H9 (cell line): ENCODE measurements around the gene COL5A3. TPM values are rescaled to one million over a fixed set of nuclear protein-coding genes. Genes with fewer than 3 reads are reported as not detected.

Experiments used
- DNase-seq: peaks from one replicate; pipeline ENCODE4 v3.0.0-alpha.2; 2017
- H2AFZ ChIP-seq: one replicate; pipeline ENCODE4 v1.6.1; 2013; ENCODE audit warnings: mild to moderate bottlenecking, low read length, control low read depth, moderate library complexity
- H2AK5ac ChIP-seq: 2 replicates; pipeline ENCODE4 v1.6.1; 2013; ENCODE audit warnings: low read length, control low read depth, mixed read lengths; ENCODE audit not compliant: insufficient read length
- H2BK120ac ChIP-seq: one replicate; pipeline ENCODE4 v1.6.1; 2013; ENCODE audit warnings: low read depth, mild to moderate bottlenecking, low read length, control low read depth, inconsistent platforms; ENCODE audit not compliant: poor library complexity, severe bottlenecking
- H2BK12ac ChIP-seq: 2 replicates; pipeline ENCODE4 v1.6.1; 2013; ENCODE audit warnings: low read length, control low read depth, mixed read lengths, low read depth; ENCODE audit not compliant: insufficient read length
- H2BK15ac ChIP-seq: 2 replicates; pipeline ENCODE4 v1.6.1; 2013; ENCODE audit warnings: low read depth, low read length, control low read depth
- H2BK20ac ChIP-seq: one replicate; pipeline ENCODE4 v1.6.1; 2013; ENCODE audit warnings: low read depth, mild to moderate bottlenecking, low read length, control low read depth, inconsistent platforms; ENCODE audit not compliant: poor library complexity, severe bottlenecking
- H2BK5ac ChIP-seq: 2 replicates; pipeline ENCODE4 v1.6.1; 2013; ENCODE audit warnings: low read length, control low read depth, mixed read lengths; ENCODE audit not compliant: insufficient read length
- H3K14ac ChIP-seq: 2 replicates; pipeline ENCODE4 v1.6.1; 2013; ENCODE audit warnings: low read length, control low read depth; ENCODE audit not compliant: insufficient read depth
- H3K18ac ChIP-seq: 2 replicates; pipeline ENCODE4 v1.6.1; 2013; ENCODE audit warnings: low read depth, mild to moderate bottlenecking, mixed read lengths, low read length, control low read depth; ENCODE audit not compliant: insufficient read length
- H3K23ac ChIP-seq: 2 replicates; pipeline ENCODE4 v1.6.1; 2013; ENCODE audit warnings: low read length, control low read depth, mixed read lengths, low read depth; ENCODE audit not compliant: insufficient read length
- H3K23me2 ChIP-seq: 2 replicates; pipeline ENCODE4 v1.6.1; 2013; ENCODE audit warnings: low read depth, mild to moderate bottlenecking, mixed read lengths, low read length, control low read depth; ENCODE audit not compliant: insufficient read length, poor library complexity, severe bottlenecking
- H3K27ac ChIP-seq: 2 replicates; pipeline ENCODE4 v1.5.1; 2013; ENCODE audit warnings: low read length, control low read depth, mixed read lengths, low read depth; ENCODE audit not compliant: insufficient read length
- H3K27me3 ChIP-seq: 2 replicates; pipeline ENCODE4 v1.6.1; 2013; ENCODE audit warnings: low read length, control low read depth, inconsistent platforms; ENCODE audit not compliant: insufficient read depth
- H3K4ac ChIP-seq: 2 replicates; pipeline ENCODE4 v1.6.1; 2013; ENCODE audit warnings: low read depth, mild to moderate bottlenecking, control low read depth, inconsistent platforms, low read length, moderate library complexity
- H3K4me1 ChIP-seq: 2 replicates; pipeline ENCODE4 v1.6.1; 2013; ENCODE audit warnings: low read length, control low read depth, inconsistent platforms; ENCODE audit not compliant: insufficient read depth
- H3K4me2 ChIP-seq: 2 replicates; pipeline ENCODE4 v1.6.1; 2013; ENCODE audit warnings: low read length, control low read depth, mixed read lengths; ENCODE audit not compliant: insufficient read length, insufficient read depth
- H3K56ac ChIP-seq: 2 replicates; pipeline ENCODE4 v1.6.1; 2013; ENCODE audit warnings: low read depth, mild to moderate bottlenecking, mixed read lengths, low read length, control low read depth; ENCODE audit not compliant: insufficient read length
- H3K79me1 ChIP-seq: 2 replicates; pipeline ENCODE4 v1.6.1; 2013; ENCODE audit warnings: low read depth, mild to moderate bottlenecking, moderate library complexity, low read length, control low read depth, inconsistent platforms; ENCODE audit not compliant: insufficient read depth, poor library complexity, severe bottlenecking
- H3K79me2 ChIP-seq: 2 replicates; pipeline ENCODE4 v1.6.1; 2013; ENCODE audit warnings: low read length, control low read depth, inconsistent platforms; ENCODE audit not compliant: insufficient read depth
- H3K9ac ChIP-seq: 2 replicates; pipeline ENCODE4 v1.6.1; 2013; ENCODE audit warnings: low read length, control low read depth, mixed read lengths; ENCODE audit not compliant: insufficient read length; ENCODE audit errors: extremely low read depth
- H3K9me3 ChIP-seq: one replicate; pipeline ENCODE4 v1.6.1; 2013; ENCODE audit warnings: low read depth, low read length, inconsistent platforms; ENCODE audit not compliant: control insufficient read depth
- H3T11ph ChIP-seq: one replicate; pipeline ENCODE4 v1.6.1; 2013; ENCODE audit warnings: mild to moderate bottlenecking, low read length, control low read depth, inconsistent platforms
- H4K20me1 ChIP-seq: one replicate; pipeline ENCODE4 v1.6.1; 2013; ENCODE audit not compliant: control insufficient read depth, insufficient read length, insufficient read depth
- H4K5ac ChIP-seq: 2 replicates; pipeline ENCODE4 v1.6.1; 2013; ENCODE audit warnings: low read depth, mild to moderate bottlenecking, mixed read lengths, low read length, control low read depth; ENCODE audit not compliant: insufficient read length
- H4K8ac ChIP-seq: replicated peaks from 2 replicates; pipeline ENCODE4 v1.6.1; 2013; ENCODE audit warnings: low read length, control low read depth, mixed read lengths, low read depth; ENCODE audit not compliant: insufficient read length
- H4K91ac ChIP-seq: 2 replicates; pipeline ENCODE4 v1.6.1; 2013; ENCODE audit warnings: low read depth, mild to moderate bottlenecking, moderate library complexity, mixed read lengths, low read length, control low read depth; ENCODE audit not compliant: insufficient read length
- H3K27ac Mint-ChIP-seq, 3 experiments: 2 replicates in 2 of 3; 3 replicates in 1 of 3; pipeline ENCODE4 v1.8.0; 2020 to 2021; ENCODE audit warnings: mixed read lengths in 3 of 3, mild to moderate bottlenecking in 1 of 3, moderate library complexity in 1 of 3
- H3K27me3 Mint-ChIP-seq: 2 replicates; pipeline ENCODE4 v1.8.0; 2021; ENCODE audit warnings: low read depth, mild to moderate bottlenecking, moderate library complexity, mixed read lengths
- H3K36me3 Mint-ChIP-seq, 3 experiments: 2 replicates in 2 of 3; 3 replicates in 1 of 3; pipeline ENCODE4 v1.8.0; 2020 to 2021; ENCODE audit warnings: low read depth in 3 of 3, mixed read lengths in 3 of 3; ENCODE audit not compliant: insufficient read depth in 1 of 3
- H3K4me1 Mint-ChIP-seq, 2 experiments: 2 replicates each; pipeline ENCODE4 v1.8.0; 2020; ENCODE audit warnings: mixed read lengths in 2 of 2
- H3K4me3 Mint-ChIP-seq, 2 experiments: 2 replicates in 1 of 2; 3 replicates in 1 of 2; pipeline ENCODE4 v1.8.0; 2020 to 2021; ENCODE audit warnings: mild to moderate bottlenecking in 2 of 2, mixed read lengths in 2 of 2, moderate library complexity in 1 of 2
- H3K9me3 Mint-ChIP-seq, 2 experiments: 2 replicates in 1 of 2; 3 replicates in 1 of 2; pipeline ENCODE4 v1.8.0; 2020; ENCODE audit warnings: mild to moderate bottlenecking in 2 of 2, mixed read lengths in 2 of 2, moderate library complexity in 1 of 2
- WGBS: extraction: QIAGEN DNeasy Blood & Tissue Kit; methylation state at CpG from one replicate; pipeline ENCODE4 v1.1.7; 2013; ENCODE audit warnings: missing lambda C conversion rate, low lambda C conversion rate, mixed read lengths; ENCODE audit not compliant: insufficient read length; ENCODE audit errors: extremely low coverage; 5-methylcytosine and 5-hydroxymethylcytosine counted together
- total RNA-seq: library from RNA; stranded (reverse); gene quantifications from 2 replicates; pipeline ENCODE4 v1.2.1, GENCODE V29; 2021
- TF ChIP-seq, protein P1 (sequence below): fragments of 200-600 bp; sonication (generic); conservative IDR thresholded peaks from 3 replicates; pipeline ENCODE4 v1.8.0; 2021; ENCODE audit warnings: antibody characterized with exemption, mild to moderate bottlenecking

The COL5A3 gene
- total RNA-seq, 1 experiment from 2014 or later: 0.72 TPM

DNA sequence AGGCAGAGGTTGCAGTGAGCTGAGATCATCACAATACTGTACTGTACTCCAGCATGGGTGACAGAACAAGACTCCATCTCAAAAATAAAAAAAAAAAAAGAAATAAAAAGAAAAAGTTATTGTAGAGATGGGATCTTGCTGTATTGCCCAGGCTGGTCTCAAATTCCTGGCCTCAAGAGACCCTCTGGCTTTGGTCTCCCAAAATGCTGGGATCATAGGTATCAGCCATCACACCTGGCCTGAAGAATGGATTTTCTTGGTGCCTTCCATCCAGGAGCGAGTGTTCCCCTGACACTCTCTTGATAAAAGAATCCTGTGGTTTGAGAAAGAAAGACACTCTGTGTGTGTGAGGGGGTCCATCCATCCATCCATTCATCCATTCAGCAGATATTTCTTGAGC lies 78.7 kb downstream of the COL5A3 start:
- H2BK120ac ChIP-seq: no peak overlapping the region
- no peak for DNase-seq
- H4K20me1 ChIP-seq: no peaks in the 10 kb centered on the region
- H4K91ac ChIP-seq: no peak overlapping the region
- Mint-ChIP-seq H3K4me3 (no peak overlapping the region; a peak in 1 of 5 replicates), H3K4me1 (peaks cover 21 to 25% of the 10 kb centered on the region in 2 experiments), H3K9me3 (no peaks in the 10 kb centered on the region), H3K27ac (no peak overlapping the region; a peak in 1 of 7 replicates), H3K36me3 (peaks cover 7 to 16% (median 13%) of the 10 kb centered on the region in 3 experiments), H3K27me3 (peaks cover 11% of the 10 kb centered on the region)
- no peak overlapping the region for H4K5ac ChIP-seq
- H3K4me1 ChIP-seq: peaks cover 6% of the 10 kb centered on the region; the same call in 1 of the 2 replicates
- no peak overlapping the region for H2BK5ac ChIP-seq
- H3K9ac ChIP-seq: no peak overlapping the region
- H3K79me1 ChIP-seq: peaks cover 9% of the 10 kb centered on the region
- H3K4me2 ChIP-seq: no peak overlapping the region
- no peaks in the 10 kb centered on the region for H3K9me3 ChIP-seq
- peaks cover 10% of the 10 kb centered on the region for H3K23me2 ChIP-seq
- H3K18ac ChIP-seq: no peak overlapping the region
- H3T11ph ChIP-seq: no peak overlapping the region
- WGBS: no CpG with 5 or more reads among the region's 1 CpG
- no peak overlapping the region for H2BK12ac ChIP-seq
- H3K14ac ChIP-seq: no peak overlapping the region
- H3K56ac ChIP-seq: no peak overlapping the region
- TF ChIP-seq, protein P1, sequence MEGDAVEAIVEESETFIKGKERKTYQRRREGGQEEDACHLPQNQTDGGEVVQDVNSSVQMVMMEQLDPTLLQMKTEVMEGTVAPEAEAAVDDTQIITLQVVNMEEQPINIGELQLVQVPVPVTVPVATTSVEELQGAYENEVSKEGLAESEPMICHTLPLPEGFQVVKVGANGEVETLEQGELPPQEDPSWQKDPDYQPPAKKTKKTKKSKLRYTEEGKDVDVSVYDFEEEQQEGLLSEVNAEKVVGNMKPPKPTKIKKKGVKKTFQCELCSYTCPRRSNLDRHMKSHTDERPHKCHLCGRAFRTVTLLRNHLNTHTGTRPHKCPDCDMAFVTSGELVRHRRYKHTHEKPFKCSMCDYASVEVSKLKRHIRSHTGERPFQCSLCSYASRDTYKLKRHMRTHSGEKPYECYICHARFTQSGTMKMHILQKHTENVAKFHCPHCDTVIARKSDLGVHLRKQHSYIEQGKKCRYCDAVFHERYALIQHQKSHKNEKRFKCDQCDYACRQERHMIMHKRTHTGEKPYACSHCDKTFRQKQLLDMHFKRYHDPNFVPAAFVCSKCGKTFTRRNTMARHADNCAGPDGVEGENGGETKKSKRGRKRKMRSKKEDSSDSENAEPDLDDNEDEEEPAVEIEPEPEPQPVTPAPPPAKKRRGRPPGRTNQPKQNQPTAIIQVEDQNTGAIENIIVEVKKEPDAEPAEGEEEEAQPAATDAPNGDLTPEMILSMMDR: no peak
- H4K8ac ChIP-seq: no peak overlapping the region
- no peak overlapping the region for H2AFZ ChIP-seq
- H3K27ac ChIP-seq: no peak overlapping the region
- H3K23ac ChIP-seq: no peak overlapping the region
- peaks cover 3% of the 10 kb centered on the region; the same call in 1 of the 2 replicates for H3K79me2 ChIP-seq
- H2BK15ac ChIP-seq: no peak overlapping the region
- H2AK5ac ChIP-seq: no peak overlapping the region
- H3K4ac ChIP-seq: no peak overlapping the region
- H2BK20ac ChIP-seq: no peak overlapping the region
- no peaks in the 10 kb centered on the region for H3K27me3 ChIP-seq
